ENCODE measurements around the gene SMARCD1. TPM values are rescaled to one million over a fixed set of nuclear protein-coding genes. Genes with fewer than 3 reads are reported as not detected.

The SMARCD1 gene
- total RNA-seq, 6 donors from 2014 or later, result 44.6 to 76.2 (median 51.0) TPM

GRCh38 chr12:50099302-50100008 is 14.3 kb downstream of the SMARCD1 start:
- H3K27ac ChIP-seq, result no peak overlapping the region
- WGBS, 2 donors, result 76 to 80% methylated on average over 4 to 5 of the region's 5 CpGs
- DNase-seq (no peak), ATAC-seq (ENCODE audit: low FRiP score in 2 of 2) (peak in 1 of 2 donors; percentile 61)
- H3K27me3 ChIP-seq, result no peaks in the 10 kb centered on the region
- H3K9me3 ChIP-seq, result no peaks in the 10 kb centered on the region
- peaks cover 6 to 13% (median 11%) of the 10 kb centered on the region in 4 donors for H3K4me1 ChIP-seq
- no peak overlapping the region for H3K4me3 ChIP-seq
- TF ChIP-seq CTCF (IDR thresholded peaks at IDR 0.05) (no peak), POLR2AphosphoS5 (IDR thresholded peaks at IDR 0.05) (no peak), POLR2A (IDR thresholded peaks at IDR 0.05) (no peak), EP300 (IDR thresholded peaks at IDR 0.05) (no peak)
- H3K36me3 ChIP-seq, result peaks cover 41 to 75% (median 59%) of the 10 kb centered on the region in 4 donors

DNA sequence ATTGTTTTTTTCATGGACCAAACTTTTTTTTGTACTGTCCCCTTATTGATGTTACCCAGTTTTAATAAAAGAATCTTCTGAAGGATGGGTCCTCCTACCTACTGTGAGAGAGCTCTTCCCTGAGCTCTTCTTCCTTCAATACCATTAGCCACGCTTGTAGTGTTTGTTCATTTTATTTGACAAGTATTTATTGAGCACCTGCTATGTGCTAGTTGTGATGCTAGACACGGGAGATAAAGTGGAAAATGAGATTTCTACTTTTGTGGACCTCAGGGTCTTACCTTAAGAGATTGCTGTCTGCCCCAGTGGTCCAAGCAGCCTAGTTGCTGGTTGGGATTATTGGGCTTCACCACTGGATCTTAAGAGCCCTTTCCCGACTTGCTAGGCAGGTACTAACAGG is 15.4 kb downstream of the SMARCD1 start:
- Histone ChIP-seq H3K36me3 (peaks cover 30 to 64% (median 48%) of the 10 kb centered on the region in 4 donors), H3K27ac (no peak overlapping the region), H3K27me3 (no peaks in the 10 kb centered on the region), H3K4me3 (no peak overlapping the region), H3K9me3 (no peaks in the 10 kb centered on the region), H3K4me1 (peaks cover 8 to 15% (median 13%) of the 10 kb centered on the region in 4 donors)
- no peak for ATAC-seq (ENCODE audit: low FRiP score in 2 of 2)
- no peak for DNase-seq
- TF ChIP-seq POLR2A (IDR thresholded peaks at IDR 0.05) (no peak), CTCF (IDR thresholded peaks at IDR 0.05) (no peak), EP300 (IDR thresholded peaks at IDR 0.05) (no peak), POLR2AphosphoS5 (IDR thresholded peaks at IDR 0.05) (no peak)
- 80 to 86% methylated on average over 2 to 3 of the region's 3 CpGs for WGBS, 2 donors

GRCh38 chr12:50101663-50102062 is 16.5 kb downstream of the SMARCD1 start:
- 84 to 85% methylated on average over 3 of the region's 3 CpGs for WGBS, 2 donors
- Histone ChIP-seq H3K4me1 (peaks cover 8 to 15% (median 13%) of the 10 kb centered on the region in 4 donors), H3K36me3 (peaks cover 21 to 53% (median 37%) of the 10 kb centered on the region in 4 donors), H3K27ac (no peak overlapping the region), H3K9me3 (no peaks in the 10 kb centered on the region), H3K27me3 (no peaks in the 10 kb centered on the region), H3K4me3 (no peak overlapping the region)
- DNase-seq, result no peak
- peak in 2 of 6 experiments; percentile 28 to 50 for TF ChIP-seq CTCF (IDR thresholded peaks at IDR 0.05)
- no peak for TF ChIP-seq POLR2A (IDR thresholded peaks at IDR 0.05)
- TF ChIP-seq EP300 (IDR thresholded peaks at IDR 0.05), result no peak
- no peak for TF ChIP-seq POLR2AphosphoS5 (IDR thresholded peaks at IDR 0.05)
- ATAC-seq (ENCODE audit: low FRiP score in 2 of 2), result peak in 1 of 2 donors; percentile 28

GRCh38 chr12:50102131-50102531 is 17.0 kb downstream of the SMARCD1 start:
- Histone ChIP-seq H3K9me3 (no peaks in the 10 kb centered on the region), H3K4me3 (no peak overlapping the region), H3K27me3 (no peaks in the 10 kb centered on the region), H3K27ac (no peak overlapping the region), H3K4me1 (peaks cover 8 to 15% (median 13%) of the 10 kb centered on the region in 4 donors), H3K36me3 (peaks cover 16 to 48% (median 32%) of the 10 kb centered on the region in 4 donors)
- DNase-seq (no peak), ATAC-seq (ENCODE audit: low FRiP score in 2 of 2) (no peak)
- 89 to 92% methylated on average over 2 of the region's 2 CpGs for whole genome bisulfite sequencing, 2 donors
- TF ChIP-seq CTCF (IDR thresholded peaks at IDR 0.05) (no peak), POLR2A (IDR thresholded peaks at IDR 0.05) (no peak), POLR2AphosphoS5 (IDR thresholded peaks at IDR 0.05) (no peak), EP300 (IDR thresholded peaks at IDR 0.05) (no peak)

All from upper lobe of left lung (tissue), 6 donors.